ENCODE data around the gene UQCRHL. TPM values are rescaled to one million over a fixed set of nuclear protein-coding genes. Genes with fewer than 3 reads are reported as not detected.
"Not testable (repeated sequence)": the region's sequence is repeated elsewhere in the genome, so short reads cannot be mapped to it uniquely, and the experiment has no call there.

UQCRHL gene
- polyA plus RNA-seq (2013, experiment 1 of 2; ENCODE audit: insufficient read length), result 0.42 TPM
- 0.65 TPM for polyA plus RNA-seq (2013, experiment 2 of 2; ENCODE audit: insufficient read length)

DNA sequence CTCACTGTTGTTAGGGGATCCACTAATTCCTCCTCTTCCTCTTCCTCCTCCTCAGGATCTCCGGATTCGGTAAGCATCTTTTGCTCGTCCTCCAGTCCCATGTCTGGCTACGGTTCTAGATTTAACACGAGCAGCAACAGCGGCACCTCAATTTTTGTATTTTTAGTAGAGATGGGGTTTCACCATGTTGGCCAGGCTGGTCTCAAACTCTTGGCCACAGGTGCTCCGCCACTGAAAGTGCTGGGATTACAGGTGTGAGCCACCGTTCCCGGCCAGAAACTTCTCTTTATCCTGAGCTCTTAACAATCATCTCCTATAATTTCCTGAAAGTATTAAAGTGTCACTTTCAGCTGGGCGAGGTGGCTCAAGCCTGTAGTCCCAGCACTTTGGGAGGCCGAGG is at the start of gene UQCRHL:
Gene UQCRHL, minus strand, starts transcription at position 101 of the 400 bp plus-strand sequence. Its CDS starts 0 bp downstream, at position 101.
- not testable (repeated sequence) for DNase-seq

DNA sequence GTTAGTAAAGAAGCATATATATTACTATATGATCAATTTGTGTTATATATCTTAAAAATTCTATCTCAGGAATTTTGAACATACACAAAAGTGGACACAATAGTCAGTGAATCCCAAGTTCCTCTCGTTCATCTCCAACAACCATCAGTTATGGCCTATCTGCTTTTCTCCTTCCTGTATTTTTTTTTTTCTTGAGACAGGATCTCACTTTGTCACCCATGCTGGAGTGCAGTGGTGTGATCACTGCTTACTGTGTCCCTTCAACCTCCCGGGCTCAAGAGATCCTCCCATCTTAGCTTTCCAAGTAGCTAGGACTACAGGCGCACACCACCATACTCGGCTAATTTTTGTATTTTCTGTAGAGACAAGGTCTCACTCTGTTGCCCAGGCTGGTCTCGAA is 49.4 kb upstream of the UQCRHL start:
- DNase-seq, result no peak

DNA sequence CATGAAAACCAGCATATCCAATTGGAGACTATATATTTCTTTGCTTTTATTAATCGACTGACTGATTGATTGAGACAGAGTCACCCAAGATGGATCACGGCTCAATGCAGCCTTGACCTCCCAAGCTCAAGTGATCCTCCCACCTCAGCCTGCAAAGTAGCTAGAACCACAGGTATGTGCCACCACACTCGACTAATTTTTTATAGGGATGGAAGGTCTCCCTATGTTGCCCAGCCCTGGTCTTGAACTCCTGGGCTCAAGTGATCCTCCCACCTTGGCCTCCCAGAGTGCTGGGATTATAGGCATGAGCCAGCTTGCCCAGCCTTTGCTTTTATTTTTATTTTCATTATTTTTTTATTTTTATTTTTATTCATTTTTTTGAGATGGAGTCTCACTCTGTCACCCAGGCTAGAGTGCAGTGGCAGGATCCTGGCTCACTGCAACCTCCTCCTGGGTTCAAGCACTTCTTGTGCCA is 45.4 kb upstream of the UQCRHL start:
- no peak for DNase-seq

GRCh38 chr1:15852036-15852827 is 44.8 kb upstream of the UQCRHL start:
- no peak for DNase-seq

DNA sequence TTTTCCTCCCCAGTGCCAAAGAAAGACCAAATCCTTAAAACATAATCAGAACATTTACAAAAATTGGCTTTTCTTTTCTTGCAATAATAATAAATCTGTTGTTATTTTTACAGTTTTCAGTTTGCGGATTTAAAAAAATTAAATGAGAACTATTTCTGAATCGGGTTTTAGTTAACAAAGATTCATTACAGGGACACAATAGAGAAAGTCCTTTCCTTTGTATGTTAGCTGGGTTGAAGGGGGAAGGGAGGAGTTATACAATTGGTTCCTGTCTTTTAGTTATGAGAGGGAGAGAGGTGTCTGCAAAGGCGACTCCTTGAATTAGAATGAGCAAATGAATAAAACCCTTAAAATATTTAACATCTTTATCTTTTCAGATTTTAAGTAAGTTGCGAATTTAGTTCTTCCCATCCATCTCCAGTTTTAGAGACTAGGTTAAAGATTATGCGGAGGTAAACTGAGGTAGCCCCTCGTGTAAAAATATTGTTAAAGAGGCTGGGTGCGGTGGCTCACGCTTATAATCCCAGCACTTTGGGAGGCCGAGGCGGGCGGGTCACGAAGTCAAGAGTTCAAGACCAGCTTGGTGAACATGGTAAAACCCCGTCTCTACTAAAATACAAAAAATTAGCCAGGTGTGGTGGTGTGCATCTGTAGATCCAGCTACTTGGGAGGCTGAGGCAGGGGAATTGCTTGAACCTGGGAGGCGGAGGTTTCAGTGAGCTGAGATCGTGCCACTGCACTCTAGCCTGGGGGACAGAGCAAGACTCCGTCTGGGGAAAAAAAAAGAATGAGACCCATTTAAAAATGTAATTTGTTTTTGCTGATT is 44.0 kb upstream of the UQCRHL start:
- no peak for DNase-seq

- DNase-seq, result no peak
These were observed 43.1 kb upstream of the UQCRHL start for GRCh38 chr1:15850471-15851001.

DNA sequence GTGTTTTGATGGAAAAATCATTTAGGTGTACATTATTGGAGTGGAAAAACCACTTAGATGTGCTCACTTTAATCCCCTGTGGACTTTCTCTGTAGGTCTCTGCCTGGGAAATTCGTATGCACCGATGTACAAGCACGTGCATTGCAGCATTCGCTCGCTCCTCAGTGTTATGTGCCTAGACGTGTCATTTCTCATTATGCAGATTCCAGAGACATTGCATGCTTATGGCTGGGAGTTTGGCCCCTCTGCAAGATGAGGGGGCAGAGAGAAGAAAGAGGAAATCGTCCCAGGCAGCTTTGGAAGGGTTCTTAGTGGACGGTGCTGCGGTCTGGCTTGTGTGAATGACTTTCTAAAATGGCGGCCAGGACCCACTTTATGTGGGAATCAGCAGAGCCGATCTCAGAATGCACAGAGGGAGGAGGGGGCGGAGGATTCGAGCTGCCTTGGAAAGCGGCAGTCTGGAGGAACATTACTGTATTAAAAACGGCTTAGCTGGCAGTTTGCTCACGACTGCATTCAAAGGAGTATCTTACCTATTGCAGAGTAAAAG is 42.4 kb upstream of the UQCRHL start:
- peak; percentile 69 for DNase-seq

DNA sequence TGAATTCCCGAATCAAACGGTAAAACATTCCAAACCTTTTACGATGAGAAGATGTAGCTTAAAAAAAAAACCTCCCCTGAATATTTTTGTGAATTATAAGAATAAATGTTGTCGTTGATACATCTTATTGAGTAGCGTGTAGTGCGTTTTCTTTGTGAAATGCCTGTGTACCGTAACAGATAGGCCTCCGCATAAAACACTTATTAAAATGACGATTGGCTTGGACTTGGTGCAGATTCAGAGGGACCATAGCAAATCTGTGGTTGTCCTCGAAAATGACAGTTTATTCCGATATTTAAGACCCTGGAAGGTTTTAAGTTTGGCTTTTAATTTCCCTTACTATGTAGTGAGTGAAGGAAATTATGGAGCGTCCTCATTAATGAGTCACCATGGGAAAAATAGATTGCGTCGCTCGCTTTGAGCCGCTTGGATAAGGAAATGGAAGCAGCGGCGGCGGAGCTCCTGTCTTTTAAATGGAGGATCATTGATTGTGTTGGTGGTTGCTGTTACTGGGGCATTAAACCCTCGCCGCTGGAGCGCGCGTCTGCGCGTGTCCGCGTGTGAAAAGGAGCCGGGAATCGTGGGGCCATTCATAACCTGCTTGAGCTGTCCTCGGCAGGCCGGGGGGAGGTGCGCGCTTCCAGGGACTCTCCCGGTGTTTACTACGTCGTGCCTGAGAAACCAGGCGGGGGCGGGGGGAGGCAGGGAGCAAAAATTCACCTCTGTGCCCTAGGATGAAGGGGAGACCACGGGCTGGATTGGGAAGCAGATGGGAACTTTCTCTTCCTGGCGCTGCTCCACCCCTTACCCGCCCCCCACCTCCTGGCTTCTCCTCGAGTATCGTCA is 41.7 kb upstream of the UQCRHL start:
- peak; percentile 83 for DNase-seq

- no peak for DNase-seq
These were observed 40.9 kb upstream of the UQCRHL start for GRCh38 chr1:15848143-15848928.

DNA sequence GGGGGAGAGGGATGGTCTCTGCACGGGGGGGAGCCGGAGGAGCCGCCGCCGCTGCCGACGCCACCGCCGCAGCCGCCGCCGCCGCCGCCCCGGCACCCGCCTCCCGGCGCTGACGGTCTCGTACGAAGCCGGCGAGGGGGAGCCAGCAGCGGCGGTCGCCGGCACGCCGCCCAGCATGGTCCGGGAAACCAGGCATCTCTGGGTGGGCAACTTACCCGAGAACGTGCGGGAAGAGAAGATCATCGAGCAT is 40.4 kb upstream of the UQCRHL start:
- DNase-seq, result no peak

DNA sequence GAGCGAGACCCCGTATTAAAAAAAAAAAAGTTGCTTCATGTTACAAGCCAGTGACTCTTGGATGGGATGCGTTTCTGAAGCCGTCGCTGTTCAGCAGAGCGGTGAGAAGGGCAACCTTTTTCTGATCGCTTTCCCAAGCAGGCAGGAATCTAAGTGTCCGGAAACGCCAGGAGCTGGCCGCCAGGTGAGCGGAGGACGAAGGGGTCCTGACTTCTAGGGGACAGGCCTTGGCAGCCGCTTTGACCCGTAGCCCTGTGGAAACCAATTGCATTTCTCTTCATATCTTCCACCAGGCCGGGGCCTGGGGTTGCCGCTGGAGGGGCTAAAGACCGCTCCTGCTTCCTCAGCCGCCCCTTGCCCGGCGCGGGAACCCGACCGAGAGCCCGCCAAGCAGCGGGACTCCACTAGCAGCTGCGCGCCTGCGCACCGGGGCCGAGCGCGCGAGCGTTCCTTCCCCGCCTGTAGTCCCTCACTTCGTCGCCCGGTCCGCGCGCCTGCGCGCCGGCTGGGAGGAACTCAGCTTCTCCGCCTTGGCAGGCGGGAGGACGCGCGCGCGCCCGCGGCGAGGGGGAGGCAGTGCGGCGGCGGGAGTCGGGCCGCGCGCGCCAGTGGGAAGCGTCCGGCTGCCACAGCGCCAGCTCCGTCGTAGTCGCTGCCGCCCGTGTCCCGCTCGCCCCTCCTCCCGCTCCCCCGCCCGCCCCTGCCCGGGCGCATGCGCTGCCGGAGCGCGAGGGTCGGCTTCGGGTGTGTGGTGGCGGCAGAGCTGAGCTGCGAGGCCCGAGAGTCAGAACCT is 39.8 kb upstream of the UQCRHL start, which contains the start of gene SPEN:
Gene SPEN, plus strand, starts transcription at position 608 of the 793 bp plus-strand sequence. CDS start 361 bp downstream, outside the sequence.
- DNase-seq, result peak; percentile 99

GRCh38 chr1:15846056-15846455 is 38.6 kb upstream of the UQCRHL start:
- not testable (repeated sequence) for DNase-seq

DNA sequence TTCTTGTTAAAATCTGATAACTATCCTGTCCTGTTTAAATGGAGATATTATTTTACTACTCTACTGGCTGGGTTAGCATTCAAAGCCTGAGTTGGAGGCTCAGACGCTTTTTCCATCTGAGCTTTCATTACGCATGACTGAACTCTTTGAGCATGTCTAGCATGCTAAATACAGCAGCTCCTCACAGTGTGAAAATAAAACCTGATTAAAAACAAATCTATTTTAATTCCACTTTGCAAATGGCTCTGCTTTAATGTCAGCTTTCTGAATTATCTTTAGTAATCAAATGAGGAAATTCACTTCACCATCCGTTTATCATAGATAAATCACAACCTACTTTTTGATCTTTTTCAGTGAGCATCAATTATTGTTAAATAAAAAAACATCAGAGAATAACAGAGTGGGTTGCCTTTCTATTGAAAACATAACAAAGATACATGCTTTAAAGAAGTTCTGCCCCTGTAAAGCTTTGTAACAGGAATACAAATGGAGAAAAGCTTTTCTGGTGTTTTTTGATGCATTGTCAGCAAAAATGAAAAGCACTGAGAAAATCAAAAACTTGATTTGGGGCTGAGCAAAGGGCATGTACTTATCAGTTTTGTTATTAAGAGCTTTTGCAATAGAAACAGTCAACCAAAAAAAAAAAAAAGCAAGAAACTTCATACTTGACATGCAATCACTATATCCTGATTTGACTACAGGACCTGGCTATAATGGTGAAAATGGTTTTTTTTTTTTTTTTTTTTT is 36.5 kb upstream of the UQCRHL start:
- no peak for DNase-seq

GRCh38 chr1:15838721-15839120 is 31.3 kb upstream of the UQCRHL start:
- DNase-seq, result no peak

GRCh38 chr1:15837931-15838330 is 30.5 kb upstream of the UQCRHL start:
- no peak for DNase-seq

DNA sequence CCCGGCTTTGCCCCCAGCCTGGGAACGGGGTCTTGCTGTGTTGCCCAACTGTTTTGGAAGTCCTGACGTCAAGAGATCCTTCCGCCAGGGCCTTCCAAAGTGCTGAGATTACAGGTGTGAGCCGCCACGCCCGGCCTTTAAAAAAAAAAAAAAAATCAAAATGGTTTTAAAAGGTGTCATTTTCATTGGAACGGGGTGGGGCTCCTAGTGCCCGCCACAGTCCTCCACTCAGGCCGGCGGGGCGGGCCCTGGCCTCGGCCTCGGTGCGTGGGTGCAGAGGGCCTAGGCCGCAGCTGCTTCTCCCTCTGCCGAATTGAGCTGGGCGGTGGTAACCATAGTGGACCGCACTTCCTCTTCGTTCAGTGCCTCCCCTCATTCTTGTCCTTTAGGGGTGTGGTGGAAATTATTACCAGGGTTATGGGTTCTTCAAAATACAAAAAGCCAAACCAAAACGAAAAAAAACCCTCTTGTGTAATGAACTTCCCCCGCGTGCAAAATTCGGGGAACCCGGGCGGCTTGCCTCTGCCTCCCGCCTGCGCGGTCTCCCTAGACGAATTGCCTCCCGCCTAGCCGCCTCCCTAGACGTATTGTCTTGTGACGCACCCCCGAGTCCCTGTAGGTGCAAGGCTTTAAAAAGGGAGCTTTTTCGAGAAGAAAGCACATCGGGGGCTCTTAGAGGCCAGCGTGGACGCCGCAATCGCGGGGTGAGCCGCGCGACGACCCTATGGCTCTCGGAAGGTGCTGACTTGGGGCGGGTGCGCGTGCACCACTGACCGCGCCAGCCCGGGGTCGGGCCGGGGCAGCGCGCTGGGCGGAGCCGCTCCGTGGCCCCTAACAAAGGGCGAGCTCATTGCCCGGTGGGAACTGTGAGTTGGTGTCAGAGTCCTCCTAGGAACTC is 29.6 kb upstream of the UQCRHL start:
- DNase-seq, result no peak

DNA sequence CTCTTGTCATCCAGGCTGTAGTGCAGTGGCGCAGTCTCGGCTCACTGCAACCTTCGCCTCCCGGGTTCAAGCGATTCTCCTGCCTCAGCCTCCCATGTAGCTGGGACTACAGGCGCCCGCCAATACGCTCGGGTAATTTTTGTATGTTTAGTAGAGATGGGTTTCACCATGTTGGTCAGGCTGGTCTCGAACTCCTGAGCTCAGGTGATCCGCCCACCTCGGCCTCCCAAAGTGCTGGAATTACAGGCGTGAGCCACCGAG is 29.0 kb upstream of the UQCRHL start:
- not testable (repeated sequence) for DNase-seq

GRCh38 chr1:15835741-15836510 is 28.5 kb upstream of the UQCRHL start:
- peak; percentile 100 for DNase-seq

All from fibroblast of skin of scalp (primary cell).